GM12878 (cell line): Measurements from ENCODE around the gene LIMA1.

Source experiments
- FOS ChIP-seq: IDR thresholded peaks from 3 replicates; pipeline ENCODE4 v1.6.1; 2011; ENCODE audit warnings: borderline replicate concordance; ENCODE audit not compliant: insufficient read length; ENCODE audit errors: extremely low read depth
- KDM1A ChIP-seq: fragments of 200-600 bp; sonication (generic); IDR thresholded peaks from 2 replicates; pipeline ENCODE4 v1.6.1; 2016; ENCODE audit warnings: borderline replicate concordance
- ZNF274 ChIP-seq: IDR thresholded peaks from one replicate; pipeline ENCODE4 v1.8.0; 2011; ENCODE audit not compliant: insufficient read length, insufficient read depth

DNA sequence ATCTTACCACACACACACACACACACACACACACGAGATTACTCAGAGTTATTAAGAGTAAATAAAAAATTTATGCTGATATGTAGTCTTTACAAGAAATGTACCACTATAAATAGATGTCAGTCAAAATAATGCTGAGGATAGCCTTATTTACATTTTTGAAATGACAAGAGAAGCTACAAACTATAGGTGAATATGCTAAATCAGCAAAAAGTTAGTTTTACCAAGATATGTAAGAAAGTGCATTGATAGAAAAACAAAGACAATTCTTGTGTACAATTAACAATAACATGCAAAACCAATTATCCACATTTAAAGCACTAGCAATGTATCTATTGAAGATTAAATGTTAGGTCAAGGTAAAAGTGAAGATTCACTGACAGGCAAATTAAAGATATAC lies 69.3 kb downstream of the LIMA1 start:
- no peak for TF ChIP-seq ZNF274
- TF ChIP-seq FOS = no peak
- no peak for TF ChIP-seq KDM1A
